Measurements from ENCODE around the gene GBP2. TPM values are rescaled to one million over a fixed set of nuclear protein-coding genes. Genes with fewer than 3 reads are reported as not detected.

The GBP2 gene
- total RNA-seq, 1 experiment from 2014 or later, result 0.24 TPM

GRCh38 chr1:89172468-89173143 is 46.7 kb upstream of the GBP2 start:
- no peaks in the 10 kb centered on the region for H3K9me3 Mint-ChIP-seq
- POLR2A ChIA-PET, result no interaction called here
- H3K27me3 Mint-ChIP-seq (ENCODE audit: low read depth), result no peaks in the 10 kb centered on the region
- ATAC-seq (no peak), DNase-seq (ENCODE audit: low spot score) (no peak)
- H3K27ac Mint-ChIP-seq, result no peak overlapping the region
- CTCF ChIA-PET, result no interaction called here
- H3K36me3 Mint-ChIP-seq, result no peaks in the 10 kb centered on the region
- TF ChIP-seq ZBTB21 (CRISPR knock-in tag; IDR thresholded peaks at IDR 0.05; ENCODE audit: borderline replicate concordance), result no peak
- TF ChIP-seq ATF2 (CRISPR knock-in tag; IDR thresholded peaks at IDR 0.05; ENCODE audit: borderline replicate concordance, low read depth), result no peak
- no peak overlapping the region for H3K4me3 Mint-ChIP-seq
- no peaks in the 10 kb centered on the region for H3K4me1 Mint-ChIP-seq

- CTCF ChIA-PET, result no interaction called here
Measured at GRCh38 chr1:89171067-89171438, 45.1 kb upstream of the GBP2 start.

GRCh38 chr1:89170170-89171066 is 44.5 kb upstream of the GBP2 start:
- H3K36me3 Mint-ChIP-seq, result no peaks in the 10 kb centered on the region
- no peaks in the 10 kb centered on the region for H3K4me1 Mint-ChIP-seq
- ATAC-seq, result no peak
- no peaks in the 10 kb centered on the region for H3K9me3 Mint-ChIP-seq
- H3K4me3 Mint-ChIP-seq, result no peak overlapping the region
- no peak overlapping the region for H3K27ac Mint-ChIP-seq
- CTCF ChIA-PET, result no interaction called here
- POLR2A ChIA-PET, result no interaction called here
- no peak for DNase-seq (ENCODE audit: low spot score)
- no peaks in the 10 kb centered on the region for H3K27me3 Mint-ChIP-seq (ENCODE audit: low read depth)
- TF ChIP-seq STAT6 (CRISPR knock-in tag; conservative IDR thresholded peaks at IDR 0.05; ENCODE audit: low read depth), result no peak
- TF ChIP-seq ZBTB21 (CRISPR knock-in tag; IDR thresholded peaks at IDR 0.05; ENCODE audit: borderline replicate concordance), result no peak
- TF ChIP-seq CREM (CRISPR knock-in tag; IDR thresholded peaks at IDR 0.05), result no peak
- TF ChIP-seq HMGXB4 (CRISPR knock-in tag; IDR thresholded peaks at IDR 0.05), result no peak
- no peak for TF ChIP-seq JUN (CRISPR knock-in tag; IDR thresholded peaks at IDR 0.05)
- no peak for TF ChIP-seq E2F1 (CRISPR knock-in tag; IDR thresholded peaks at IDR 0.05)
- TF ChIP-seq ELF4 (CRISPR knock-in tag; IDR thresholded peaks at IDR 0.05; ENCODE audit: low read depth), result no peak

More at GRCh38 chr1:89171067-89171438, 45.1 kb upstream of the GBP2 start:
- Mint-ChIP-seq H3K36me3 (no peaks in the 10 kb centered on the region), H3K4me3 (no peak overlapping the region), H3K27me3 (ENCODE audit: low read depth) (no peaks in the 10 kb centered on the region), H3K4me1 (no peaks in the 10 kb centered on the region), H3K27ac (no peak overlapping the region), H3K9me3 (no peaks in the 10 kb centered on the region)
- TF ChIP-seq ZBTB21 (CRISPR knock-in tag; IDR thresholded peaks at IDR 0.05; ENCODE audit: borderline replicate concordance) (no peak), MLX (CRISPR knock-in tag; IDR thresholded peaks at IDR 0.05) (no peak), NR2C2 (CRISPR knock-in tag; IDR thresholded peaks at IDR 0.05) (no peak), ZNF281 (CRISPR knock-in tag; IDR thresholded peaks at IDR 0.05) (no peak), USF2 (CRISPR knock-in tag; IDR thresholded peaks at IDR 0.05) (no peak)
- DNase-seq (ENCODE audit: low spot score) (no peak), ATAC-seq (no peak)
- POLR2A ChIA-PET, result no interaction called here
